Ishikawa (cell line): ENCODE measurements around the gene GALNT4.

Source experiments
- FOXM1 ChIP-seq: IDR thresholded peaks from 2 replicates; pipeline ENCODE4 v1.6.1; 2012; ENCODE audit warnings: low read depth, borderline replicate concordance
- USF1 ChIP-seq: IDR thresholded peaks from 2 replicates; pipeline ENCODE4 v1.6.1; 2012
- YY1 ChIP-seq: IDR thresholded peaks from 2 replicates; pipeline ENCODE4 v1.6.1; 2012; ENCODE audit warnings: low read depth

- TF ChIP-seq USF1 (no peak), FOXM1 (no peak), YY1 (no peak)
Observed at GRCh38 chr12:89547101-89547500, 22.5 kb upstream of the GALNT4 start.
